Dedifferentiated amniotic fluid mesenchymal stem cell (primary cell): ENCODE data around the gene NEDD4.
"Not testable (repeated sequence)": the region's sequence is repeated elsewhere in the genome, so short reads cannot be mapped to it uniquely, and the experiment has no call there.

Experiments
- DNase-seq: peaks from one replicate; pipeline ENCODE4 v3.0.0-alpha.2; 2016; ENCODE audit errors: extremely low spot score

The NEDD4 gene

DNA sequence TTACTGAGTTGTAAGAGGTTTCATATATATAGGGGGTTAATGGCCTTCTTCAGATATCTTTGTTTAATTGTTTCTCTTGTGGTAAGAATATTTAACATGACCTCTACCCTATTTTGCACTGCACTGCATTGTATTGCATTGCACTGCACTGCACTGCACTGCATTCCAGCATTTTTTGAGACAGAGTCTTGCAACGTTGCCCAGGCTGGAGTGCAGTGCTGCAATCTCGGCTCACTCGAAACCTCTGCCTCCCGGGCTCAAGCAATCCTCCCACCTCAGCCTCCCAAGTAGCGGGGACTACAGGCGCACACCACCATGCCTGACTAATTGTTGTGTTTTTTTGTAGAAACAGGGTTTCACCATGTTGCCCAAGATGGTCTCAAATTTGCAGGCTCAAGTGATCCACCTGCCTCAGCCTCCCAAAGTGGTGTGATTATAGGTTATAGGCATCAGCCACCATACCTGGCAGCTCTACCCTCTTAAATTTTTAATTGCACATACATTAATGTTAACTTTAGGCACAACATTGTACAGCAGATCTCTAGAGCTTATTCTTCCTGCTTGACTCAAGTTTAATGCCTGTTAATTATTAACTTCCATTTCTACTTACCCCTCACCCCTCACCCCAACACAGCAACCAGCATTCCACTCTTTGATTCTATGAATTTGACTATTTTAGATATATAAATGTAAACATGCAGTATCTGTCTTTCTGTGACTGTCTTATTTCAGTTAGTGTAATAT, 38.4 kb downstream of the NEDD4 start:
- no peak for DNase-seq

DNA sequence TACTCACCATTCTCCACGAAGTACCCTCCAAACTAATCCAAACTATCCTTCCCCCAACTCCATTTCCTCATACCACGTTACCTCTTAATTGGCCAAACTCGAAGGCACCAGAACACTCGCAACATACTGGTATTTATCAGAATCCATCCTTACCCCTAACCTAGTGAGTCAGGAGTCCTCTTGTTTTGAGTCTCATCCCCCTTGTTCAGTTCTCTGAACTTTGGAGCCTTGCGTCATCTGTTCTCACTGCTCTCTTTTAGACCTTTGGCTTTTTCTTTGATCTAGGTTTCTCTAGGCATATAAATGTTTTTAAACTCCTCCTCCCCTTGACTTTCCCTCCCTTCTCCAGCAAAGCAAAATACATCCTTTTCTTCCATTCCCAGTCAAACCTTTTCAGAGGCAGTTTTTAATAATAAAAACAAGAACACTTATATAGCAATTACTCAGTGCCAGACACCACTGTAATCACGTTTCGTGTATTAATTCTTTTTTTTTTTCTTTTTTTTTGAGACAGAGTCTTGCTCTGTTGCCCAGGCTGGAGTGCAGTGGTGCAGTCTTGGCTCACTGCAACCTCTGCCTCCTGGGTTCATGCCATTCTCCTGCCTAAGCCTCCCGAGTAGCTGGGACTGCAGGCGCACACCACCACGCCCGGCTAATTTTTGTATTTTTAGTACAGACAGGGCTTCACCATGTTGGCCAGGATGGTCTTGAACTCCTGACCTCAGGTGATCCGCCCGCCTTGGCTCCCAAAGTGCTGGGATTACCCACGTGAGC, 40.7 kb downstream of the NEDD4 start:
- DNase-seq = not testable (repeated sequence)

DNA sequence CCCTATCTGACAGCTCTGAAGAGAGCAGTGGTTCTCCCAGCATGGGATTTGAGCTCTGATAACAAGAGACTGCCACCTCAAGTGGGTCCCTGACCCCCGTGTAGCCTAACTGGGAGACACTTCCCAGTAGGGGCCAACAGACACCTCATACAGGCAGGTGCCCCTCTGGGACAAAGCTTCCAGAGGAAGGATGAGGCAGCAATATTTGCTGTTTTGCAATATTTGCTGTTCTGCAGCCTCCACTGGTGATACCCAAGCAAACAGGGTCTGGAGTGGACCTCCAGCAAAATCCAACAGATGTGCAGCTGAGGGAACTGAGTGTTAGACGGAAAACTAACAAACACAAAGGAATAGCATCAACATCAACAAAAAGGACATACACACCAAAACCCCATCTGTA, 48.8 kb downstream of the NEDD4 start:
- DNase-seq = not testable (repeated sequence)

GRCh38 chr15:55942332-55942731, 51.1 kb downstream of the NEDD4 start:
- DNase-seq = no peak

DNA sequence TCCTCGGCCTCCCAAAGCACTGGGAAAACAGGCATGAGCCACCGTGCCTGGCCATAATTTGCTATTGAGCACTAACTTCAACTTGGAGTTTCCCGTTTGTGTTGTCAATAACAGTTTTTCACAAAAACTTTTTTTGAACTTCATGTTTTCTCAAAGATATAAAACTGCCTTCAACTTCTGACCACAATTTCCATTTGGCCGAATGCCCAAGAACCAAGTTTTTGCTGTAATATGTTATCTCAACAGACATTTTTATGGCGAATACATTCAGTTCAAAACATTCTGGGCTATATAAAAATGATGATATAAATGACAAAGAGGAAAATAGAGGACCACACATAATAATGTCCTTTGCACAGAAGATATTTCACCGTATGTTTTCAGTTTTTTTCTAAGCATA, 56.4 kb downstream of the NEDD4 start:
- no peak for DNase-seq

DNA sequence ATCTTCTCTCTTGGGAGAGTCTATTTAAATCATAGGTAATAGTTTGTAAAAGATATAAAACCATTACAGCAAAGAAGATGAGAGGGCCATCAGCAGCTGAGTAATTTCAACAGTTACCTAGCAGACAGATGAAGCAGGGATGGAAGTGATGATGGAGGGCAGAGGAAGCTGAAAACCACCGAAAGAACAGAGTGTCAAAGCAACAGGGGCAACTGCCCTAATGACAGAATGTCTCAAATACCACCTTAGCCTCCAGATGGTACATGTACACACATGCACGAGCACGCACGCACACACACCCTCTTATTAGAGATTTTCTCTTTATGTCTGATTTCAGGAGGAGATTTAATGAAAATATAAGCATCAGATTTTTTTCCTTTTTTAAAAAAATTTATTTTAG, 64.5 kb downstream of the NEDD4 start:
- DNase-seq = no peak

GRCh38 chr15:55921744-55922143, 71.7 kb downstream of the NEDD4 start:
- DNase-seq = no peak

- DNase-seq = peak; percentile 96
Measured at GRCh38 chr15:55917881-55918296, 75.5 kb downstream of the NEDD4 start.

GRCh38 chr15:55916666-55917409, 76.6 kb downstream of the NEDD4 start:
- DNase-seq = peak; percentile 77

DNA sequence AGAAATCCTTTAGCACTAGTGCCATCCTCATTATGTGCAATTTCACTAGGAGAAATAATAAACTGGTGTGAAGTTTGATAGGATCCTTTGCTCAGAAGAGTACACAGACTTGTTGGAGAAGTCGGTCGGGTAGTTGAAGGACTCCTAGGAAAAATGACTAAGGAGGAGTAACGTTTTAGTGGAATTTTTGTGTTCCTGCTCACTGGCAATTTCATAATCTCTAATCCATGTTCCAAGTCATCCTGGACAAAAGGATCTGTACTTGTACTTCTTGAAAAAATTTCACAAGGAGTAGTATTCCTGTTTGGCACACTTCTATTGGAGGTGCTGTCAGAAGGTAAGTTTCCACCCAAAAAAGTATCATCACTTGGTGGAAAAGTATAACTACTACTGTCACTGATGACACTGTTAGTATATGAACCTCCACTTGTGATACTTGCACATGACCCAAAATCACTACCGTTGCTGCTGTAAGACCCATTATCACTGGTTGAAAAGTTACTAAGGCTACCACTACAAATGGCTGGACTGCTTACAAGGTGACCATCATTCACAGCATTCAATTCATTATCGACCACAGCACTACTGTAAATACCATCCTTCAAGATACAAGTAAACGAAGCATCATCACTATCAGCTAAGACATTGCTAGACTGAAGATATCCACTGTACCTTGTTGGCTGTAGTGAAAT, 77.4 kb downstream of the NEDD4 start:
- no peak for DNase-seq

DNA sequence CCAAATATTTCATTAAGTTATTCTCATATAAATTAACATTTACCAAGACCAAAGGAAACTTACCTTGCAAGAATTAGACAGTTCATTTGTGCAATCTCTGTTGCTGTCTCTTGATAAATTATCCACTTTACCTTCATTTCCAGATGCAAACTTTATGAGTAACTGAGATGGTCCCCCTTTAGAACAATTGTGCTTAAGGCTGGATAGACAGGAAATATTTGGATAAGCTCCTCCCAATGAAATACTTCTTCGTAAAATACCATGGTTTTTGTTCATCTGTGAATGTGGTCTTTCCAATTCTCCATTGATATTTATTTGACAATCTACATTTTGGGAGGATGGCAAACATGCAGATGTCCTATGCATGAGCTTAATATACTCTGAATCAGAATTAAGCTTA, 78.2 kb downstream of the NEDD4 start:
- no peak for DNase-seq

- DNase-seq = no peak
Measured at GRCh38 chr15:55914446-55914845, 79.0 kb downstream of the NEDD4 start.

GRCh38 chr15:55912982-55913381, 80.4 kb downstream of the NEDD4 start:
- DNase-seq = no peak

GRCh38 chr15:55909036-55909811, 84.2 kb downstream of the NEDD4 start:
- no peak for DNase-seq

- DNase-seq = peak; percentile 98
Measured at GRCh38 chr15:55907797-55908196, 85.6 kb downstream of the NEDD4 start.

- DNase-seq = no peak
Measured at GRCh38 chr15:55902981-55903380, 90.4 kb downstream of the NEDD4 start.

DNA sequence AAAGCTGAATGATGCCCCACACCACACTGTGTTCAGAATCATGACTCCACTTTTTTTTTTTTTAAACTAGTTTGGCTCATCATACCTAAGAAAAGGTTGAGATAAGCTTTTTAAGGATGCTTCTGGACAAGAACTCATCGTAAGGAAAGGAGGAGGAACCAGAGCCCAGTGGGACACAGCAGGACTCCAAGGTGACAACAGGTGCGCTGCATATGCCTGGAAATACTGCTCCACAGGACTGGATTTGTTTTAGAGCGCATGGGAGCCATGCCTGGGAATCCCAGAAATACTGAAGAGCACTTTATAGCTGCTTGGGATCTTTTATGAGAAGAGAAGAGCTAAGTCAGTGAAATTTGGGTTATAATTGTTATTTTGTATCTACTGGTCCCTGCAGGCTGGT, 93.4 kb downstream of the NEDD4 start:
- DNase-seq = no peak

DNA sequence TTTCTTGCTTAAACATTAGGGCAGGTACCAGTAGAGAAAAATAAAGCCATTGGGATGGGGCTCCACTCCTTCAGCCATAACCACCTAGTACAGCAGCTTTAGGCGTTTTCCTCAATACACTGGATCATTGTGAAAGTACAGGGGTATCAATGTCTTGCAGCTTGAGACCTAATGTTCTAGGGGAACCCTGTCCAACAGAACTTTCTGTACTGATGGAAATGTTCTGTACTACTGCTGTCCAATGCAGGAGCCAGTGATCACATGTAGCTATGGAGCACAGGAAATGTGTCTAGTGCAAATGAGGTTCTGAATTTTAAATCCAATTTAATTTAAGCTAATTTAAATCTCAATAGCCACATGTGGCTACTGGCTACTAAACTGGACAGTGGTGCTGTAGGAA, 93.9 kb downstream of the NEDD4 start:
- no peak for DNase-seq

GRCh38 chr15:55897560-55898336, 95.7 kb downstream of the NEDD4 start:
- no peak for DNase-seq

DNA sequence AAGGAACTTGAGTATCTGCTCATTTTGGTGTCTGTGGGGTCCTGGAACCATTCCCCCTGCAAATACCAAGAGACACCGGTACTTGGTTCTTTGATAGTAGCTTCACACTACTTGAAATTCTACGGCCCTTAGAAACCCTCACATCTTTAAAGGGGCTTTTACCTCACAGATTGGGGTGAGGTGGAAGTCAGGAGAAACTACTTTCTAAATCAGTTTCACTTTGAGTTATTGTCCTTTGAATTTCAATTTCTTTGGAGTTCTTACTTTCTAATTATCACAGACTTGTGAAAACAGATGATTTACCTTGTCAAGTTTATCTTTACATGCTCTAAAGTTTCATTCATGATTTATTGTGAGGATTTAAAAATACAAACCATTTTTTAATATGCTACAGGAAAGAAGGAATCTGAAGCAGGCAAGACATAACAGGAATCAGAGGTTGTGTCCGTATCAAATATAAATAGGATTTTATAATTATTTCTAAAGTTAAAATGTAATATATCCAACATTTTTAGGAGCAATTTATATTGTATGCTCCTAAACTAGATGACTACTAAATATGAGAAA, 98.9 kb downstream of the NEDD4 start:
- DNase-seq = no peak
